HEK293 (cell line): Measurements from ENCODE around the gene ZNF688.
A peak's percentile ranks its signal among the peaks of the same experiment; 100 is the strongest.

Experiments
- CTCF ChIA-PET: fragments of 350-600 bp; formaldehyde crosslinking; extraction: SDS; loops from one replicate; lab custom pipeline; 2021; ENCODE audit warnings: antibody characterized with exemption; lab: Yijun Ruan, JAX
- POLR2A ChIA-PET: fragments of 300-600 bp; formaldehyde crosslinking; extraction: SDS; loops from one replicate; lab custom pipeline; 2020; ENCODE audit warnings: antibody characterized with exemption, inconsistent platforms; lab: Yijun Ruan, JAX
- H3K27ac ChIP-seq: fragments of 200-500 bp; sonication (Bioruptor generic); 2 replicates; pipeline ENCODE4 v1.5.1; 2014; ENCODE audit warnings: low read depth, low read length, control low read depth, inconsistent platforms; ENCODE audit errors: extremely low read depth
- H3K36me3 ChIP-seq, 2 experiments: fragments of 200-500 bp in 1 of 2; sonication (Bioruptor generic) in 1 of 2; 1 replicate in 1 of 2; 2 replicates in 1 of 2; pipeline ENCODE4 v1.5.1; 2014 to 2017; ENCODE audit warnings: inconsistent platforms in 2 of 2, low read length in 2 of 2; ENCODE audit not compliant: control insufficient read depth in 2 of 2, insufficient read depth in 1 of 2
- H3K4me1 ChIP-seq: fragments of 200-500 bp; sonication (Bioruptor generic); 2 replicates; pipeline ENCODE4 v1.5.1; 2014; ENCODE audit warnings: mild to moderate bottlenecking, low read length, inconsistent platforms; ENCODE audit not compliant: control insufficient read depth, insufficient read depth
- H3K4me3 ChIP-seq: 2 replicates; pipeline ENCODE4 v1.5.1; 2011; ENCODE audit warnings: low read depth, mild to moderate bottlenecking, control low read depth, low read length, moderate library complexity
- H3K9me3 ChIP-seq: fragments of 200-500 bp; sonication (Bioruptor generic); 2 replicates; pipeline ENCODE4 v1.5.1; 2014; ENCODE audit warnings: low read depth, low read length, inconsistent platforms; ENCODE audit not compliant: control insufficient read depth, insufficient read depth
- BCL11A ChIP-seq: fragments of 450-650 bp; formaldehyde crosslinking; IDR thresholded peaks from 2 replicates; pipeline ENCODE4 v1.5.1; 2016; ENCODE audit warnings: low read depth, missing biosample characterization, missing genetic modification characterization
- GLIS1 ChIP-seq: fragments of 450-650 bp; formaldehyde crosslinking; IDR thresholded peaks from 2 replicates; pipeline ENCODE4 v1.5.1; 2016; ENCODE audit warnings: missing biosample characterization, missing genetic modification characterization
- HOXC10 ChIP-seq: sonication (generic); formaldehyde crosslinking; IDR thresholded peaks from 2 replicates; pipeline ENCODE4 v1.8.1; 2023; ENCODE audit warnings: mild to moderate bottlenecking, missing genetic modification reagents
- KLF1 ChIP-seq: fragments of 450-650 bp; formaldehyde crosslinking; IDR thresholded peaks from 2 replicates; pipeline ENCODE4 v1.5.1; 2016; ENCODE audit warnings: missing biosample characterization, missing genetic modification characterization
- PRDM6 ChIP-seq: fragments of 450-650 bp; formaldehyde crosslinking; IDR thresholded peaks from 2 replicates; pipeline ENCODE4 v1.5.1; 2017; ENCODE audit warnings: missing biosample characterization, missing genetic modification characterization
- REPIN1 ChIP-seq: fragments of 450-650 bp; formaldehyde crosslinking; IDR thresholded peaks from 2 replicates; pipeline ENCODE4 v1.5.1; 2017; ENCODE audit warnings: missing biosample characterization, missing genetic modification characterization, low read depth
- TRIM28 ChIP-seq: IDR thresholded peaks from 2 replicates; pipeline ENCODE4 v1.6.1; 2011; ENCODE audit warnings: low read length, control low read depth, borderline replicate concordance
- ZBTB48 ChIP-seq: fragments of 450-650 bp; formaldehyde crosslinking; IDR thresholded peaks from 2 replicates; pipeline ENCODE4 v1.5.1; 2016; ENCODE audit warnings: missing biosample characterization, missing genetic modification characterization
- ZBTB7A ChIP-seq: fragments of 450-650 bp; formaldehyde crosslinking; IDR thresholded peaks from 2 replicates; pipeline ENCODE4 v1.5.1; 2016; ENCODE audit warnings: low read depth, missing biosample characterization, missing genetic modification characterization
- ZNF138 ChIP-seq: fragments of 450-650 bp; formaldehyde crosslinking; IDR thresholded peaks from 2 replicates; pipeline ENCODE4 v1.5.1; 2016; ENCODE audit warnings: missing biosample characterization, missing genetic modification characterization, borderline replicate concordance
- ZNF140 ChIP-seq: fragments of 450-650 bp; formaldehyde crosslinking; IDR thresholded peaks from 2 replicates; pipeline ENCODE4 v1.5.1; 2016; ENCODE audit warnings: missing biosample characterization, missing genetic modification characterization
- ZNF24 ChIP-seq: fragments of 450-650 bp; formaldehyde crosslinking; IDR thresholded peaks from 2 replicates; pipeline ENCODE4 v1.5.1; 2016; ENCODE audit warnings: missing biosample characterization, missing genetic modification characterization
- ZNF391 ChIP-seq: fragments of 450-650 bp; formaldehyde crosslinking; IDR thresholded peaks from 2 replicates; pipeline ENCODE4 v1.5.1; 2016; ENCODE audit warnings: low read depth, missing biosample characterization, missing genetic modification characterization, borderline replicate concordance
- ZNF394 ChIP-seq: fragments of 450-650 bp; formaldehyde crosslinking; IDR thresholded peaks from 2 replicates; pipeline ENCODE4 v1.5.1; 2016; ENCODE audit warnings: missing biosample characterization, missing genetic modification characterization, mild to moderate bottlenecking, moderate library complexity, borderline replicate concordance
- ZNF48 ChIP-seq: fragments of 450-650 bp; formaldehyde crosslinking; IDR thresholded peaks from 2 replicates; pipeline ENCODE4 v1.5.1; 2016; ENCODE audit warnings: missing biosample characterization, missing genetic modification characterization
- ZNF530 ChIP-seq: fragments of 450-650 bp; formaldehyde crosslinking; IDR thresholded peaks from 2 replicates; pipeline ENCODE4 v1.5.1; 2016; ENCODE audit warnings: low read depth, missing biosample characterization, missing genetic modification characterization
- ZNF600 ChIP-seq: fragments of 450-650 bp; formaldehyde crosslinking; IDR thresholded peaks from 2 replicates; pipeline ENCODE4 v1.5.1; 2016; ENCODE audit warnings: missing biosample characterization, missing genetic modification characterization
- ZNF626 ChIP-seq: fragments of 450-650 bp; sonication (Bioruptor Pico); formaldehyde crosslinking; IDR thresholded peaks from 2 replicates; pipeline ENCODE4 v1.5.1; 2018; ENCODE audit warnings: missing biosample characterization, missing genetic modification characterization, inconsistent platforms
- ZNF629 ChIP-seq: fragments of 450-650 bp; formaldehyde crosslinking; IDR thresholded peaks from 2 replicates; pipeline ENCODE4 v1.5.1; 2017; ENCODE audit warnings: missing biosample characterization, missing genetic modification characterization
- ZNF692 ChIP-seq: fragments of 450-650 bp; formaldehyde crosslinking; IDR thresholded peaks from 2 replicates; pipeline ENCODE4 v1.5.1; 2016; ENCODE audit warnings: missing biosample characterization, missing genetic modification characterization
- ZNF707 ChIP-seq: fragments of 450-650 bp; formaldehyde crosslinking; IDR thresholded peaks from 2 replicates; pipeline ENCODE4 v1.5.1; 2016; ENCODE audit warnings: missing biosample characterization, missing genetic modification characterization
- ZSCAN30 ChIP-seq: fragments of 450-650 bp; IDR thresholded peaks from 2 replicates; pipeline ENCODE4 v1.5.1; 2018; ENCODE audit warnings: missing biosample characterization, mild to moderate bottlenecking, missing genetic modification characterization, moderate library complexity
- TF ChIP-seq, protein P1 (sequence below): fragments of 450-650 bp; formaldehyde crosslinking; IDR thresholded peaks from 2 replicates; pipeline ENCODE4 v1.5.1; 2017; ENCODE audit warnings: missing biosample characterization, missing genetic modification characterization
- TF ChIP-seq, protein P2 (sequence below): fragments of 450-650 bp; formaldehyde crosslinking; IDR thresholded peaks from 2 replicates; pipeline ENCODE4 v1.5.1; 2016; ENCODE audit warnings: missing biosample characterization, missing genetic modification characterization
- TF ChIP-seq, protein P3 (sequence below): fragments of 450-650 bp; formaldehyde crosslinking; IDR thresholded peaks from 2 replicates; pipeline ENCODE4 v1.5.1; 2016; ENCODE audit warnings: missing biosample characterization, missing genetic modification characterization
- TF ChIP-seq, protein P4 (sequence below): fragments of 450-650 bp; formaldehyde crosslinking; IDR thresholded peaks from 2 replicates; pipeline ENCODE4 v1.5.1; 2016; ENCODE audit warnings: missing biosample characterization, missing genetic modification characterization

ZNF688 gene

GRCh38 chr16:30557957-30558788 is 13.3 kb downstream of the ZNF688 start, which contains the start of gene ZNF764:
Gene ZNF764 (minus strand): TSS chr16:30558374. CDS start chr16:30558182, 192 bp downstream.
- Histone ChIP-seq H3K4me3 (peak within 1 kb of the TSS; percentile 88), H3K27ac (peak within 1 kb of the TSS; percentile 98), H3K4me1 (peaks cover 2% of the 10 kb centered on the region; the same call in 1 of the 2 replicates), H3K9me3 (no peaks in the 10 kb centered on the region), H3K36me3 (peaks cover 9 to 33% of the 10 kb centered on the region in 2 experiments; a peak in 2 of 3 replicates)
- CTCF ChIA-PET = interaction anchor here (0.6 to 2.0 kb wide), 12 partner anchors 10 to 135 kb away, joined by 3 to 6 read pairs (median 4); no protein-coding TSS in a partner anchor
- POLR2A ChIA-PET = interaction anchor here (0.6 to 3.9 kb wide), 23 partner anchors 8 to 224 kb away, joined by 3 to 69 read pairs (median 7); partner anchors contain the start of genes DCTPP1, PRR14, ZNF688 and ZNF689
- TF ChIP-seq REPIN1 = peak; percentile 50; the same call in 1 of the 2 replicates
- TF ChIP-seq, protein P1, sequence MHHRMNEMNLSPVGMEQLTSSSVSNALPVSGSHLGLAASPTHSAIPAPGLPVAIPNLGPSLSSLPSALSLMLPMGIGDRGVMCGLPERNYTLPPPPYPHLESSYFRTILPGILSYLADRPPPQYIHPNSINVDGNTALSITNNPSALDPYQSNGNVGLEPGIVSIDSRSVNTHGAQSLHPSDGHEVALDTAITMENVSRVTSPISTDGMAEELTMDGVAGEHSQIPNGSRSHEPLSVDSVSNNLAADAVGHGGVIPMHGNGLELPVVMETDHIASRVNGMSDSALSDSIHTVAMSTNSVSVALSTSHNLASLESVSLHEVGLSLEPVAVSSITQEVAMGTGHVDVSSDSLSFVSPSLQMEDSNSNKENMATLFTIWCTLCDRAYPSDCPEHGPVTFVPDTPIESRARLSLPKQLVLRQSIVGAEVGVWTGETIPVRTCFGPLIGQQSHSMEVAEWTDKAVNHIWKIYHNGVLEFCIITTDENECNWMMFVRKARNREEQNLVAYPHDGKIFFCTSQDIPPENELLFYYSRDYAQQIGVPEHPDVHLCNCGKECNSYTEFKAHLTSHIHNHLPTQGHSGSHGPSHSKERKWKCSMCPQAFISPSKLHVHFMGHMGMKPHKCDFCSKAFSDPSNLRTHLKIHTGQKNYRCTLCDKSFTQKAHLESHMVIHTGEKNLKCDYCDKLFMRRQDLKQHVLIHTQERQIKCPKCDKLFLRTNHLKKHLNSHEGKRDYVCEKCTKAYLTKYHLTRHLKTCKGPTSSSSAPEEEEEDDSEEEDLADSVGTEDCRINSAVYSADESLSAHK = peak; percentile 56
- no peak for TF ChIP-seq ZNF707
- TF ChIP-seq, protein P2, sequence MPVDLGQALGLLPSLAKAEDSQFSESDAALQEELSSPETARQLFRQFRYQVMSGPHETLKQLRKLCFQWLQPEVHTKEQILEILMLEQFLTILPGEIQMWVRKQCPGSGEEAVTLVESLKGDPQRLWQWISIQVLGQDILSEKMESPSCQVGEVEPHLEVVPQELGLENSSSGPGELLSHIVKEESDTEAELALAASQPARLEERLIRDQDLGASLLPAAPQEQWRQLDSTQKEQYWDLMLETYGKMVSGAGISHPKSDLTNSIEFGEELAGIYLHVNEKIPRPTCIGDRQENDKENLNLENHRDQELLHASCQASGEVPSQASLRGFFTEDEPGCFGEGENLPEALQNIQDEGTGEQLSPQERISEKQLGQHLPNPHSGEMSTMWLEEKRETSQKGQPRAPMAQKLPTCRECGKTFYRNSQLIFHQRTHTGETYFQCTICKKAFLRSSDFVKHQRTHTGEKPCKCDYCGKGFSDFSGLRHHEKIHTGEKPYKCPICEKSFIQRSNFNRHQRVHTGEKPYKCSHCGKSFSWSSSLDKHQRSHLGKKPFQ (tag by site-specific recombination) = peak; percentile 46; the same call in 1 of the 2 replicates
- TF ChIP-seq ZNF48 (tag by site-specific recombination) = no peak
- peak; percentile 48; the same call in 1 of the 2 replicates for TF ChIP-seq ZNF600 (tag by site-specific recombination)
- TF ChIP-seq ZNF629 (tag by site-specific recombination) = peak; percentile 82
- TF ChIP-seq ZNF24 (tag by site-specific recombination) = peak; percentile 84
- peak; percentile 87 for TF ChIP-seq ZBTB7A (tag by site-specific recombination)
- TF ChIP-seq BCL11A (tag by site-specific recombination) = peak; percentile 69; the same call in 1 of the 2 replicates
- TF ChIP-seq, protein P3, sequence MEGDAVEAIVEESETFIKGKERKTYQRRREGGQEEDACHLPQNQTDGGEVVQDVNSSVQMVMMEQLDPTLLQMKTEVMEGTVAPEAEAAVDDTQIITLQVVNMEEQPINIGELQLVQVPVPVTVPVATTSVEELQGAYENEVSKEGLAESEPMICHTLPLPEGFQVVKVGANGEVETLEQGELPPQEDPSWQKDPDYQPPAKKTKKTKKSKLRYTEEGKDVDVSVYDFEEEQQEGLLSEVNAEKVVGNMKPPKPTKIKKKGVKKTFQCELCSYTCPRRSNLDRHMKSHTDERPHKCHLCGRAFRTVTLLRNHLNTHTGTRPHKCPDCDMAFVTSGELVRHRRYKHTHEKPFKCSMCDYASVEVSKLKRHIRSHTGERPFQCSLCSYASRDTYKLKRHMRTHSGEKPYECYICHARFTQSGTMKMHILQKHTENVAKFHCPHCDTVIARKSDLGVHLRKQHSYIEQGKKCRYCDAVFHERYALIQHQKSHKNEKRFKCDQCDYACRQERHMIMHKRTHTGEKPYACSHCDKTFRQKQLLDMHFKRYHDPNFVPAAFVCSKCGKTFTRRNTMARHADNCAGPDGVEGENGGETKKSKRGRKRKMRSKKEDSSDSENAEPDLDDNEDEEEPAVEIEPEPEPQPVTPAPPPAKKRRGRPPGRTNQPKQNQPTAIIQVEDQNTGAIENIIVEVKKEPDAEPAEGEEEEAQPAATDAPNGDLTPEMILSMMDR (tag by site-specific recombination) = peak; percentile 84
- TF ChIP-seq ZNF692 (tag by site-specific recombination) = 0 out of 2 replicates have a peak, but pooled peaks have one; percentile 50
- no peak for TF ChIP-seq HOXC10 (CRISPR knock-in tag)
- TF ChIP-seq ZNF140 (tag by site-specific recombination) = no peak
- TF ChIP-seq ZNF530 (tag by site-specific recombination) = no peak
- TF ChIP-seq GLIS1 (tag by site-specific recombination) = peak; percentile 33; the same call in 1 of the 2 replicates
- TF ChIP-seq ZBTB48 (tag by site-specific recombination) = peak; percentile 69; the same call in 1 of the 2 replicates
- TF ChIP-seq ZNF138 (tag by site-specific recombination) = no peak
- peak; percentile 65; the same call in 1 of the 2 replicates for TF ChIP-seq ZNF394
- no peak for TF ChIP-seq PRDM6 (tag by site-specific recombination)
- peak; percentile 76 for TF ChIP-seq KLF1 (tag by site-specific recombination)
- peak; percentile 82 for TF ChIP-seq TRIM28
- TF ChIP-seq ZNF391 (tag by site-specific recombination) = peak; percentile 91; the same call in 1 of the 2 replicates
- TF ChIP-seq, protein P4, sequence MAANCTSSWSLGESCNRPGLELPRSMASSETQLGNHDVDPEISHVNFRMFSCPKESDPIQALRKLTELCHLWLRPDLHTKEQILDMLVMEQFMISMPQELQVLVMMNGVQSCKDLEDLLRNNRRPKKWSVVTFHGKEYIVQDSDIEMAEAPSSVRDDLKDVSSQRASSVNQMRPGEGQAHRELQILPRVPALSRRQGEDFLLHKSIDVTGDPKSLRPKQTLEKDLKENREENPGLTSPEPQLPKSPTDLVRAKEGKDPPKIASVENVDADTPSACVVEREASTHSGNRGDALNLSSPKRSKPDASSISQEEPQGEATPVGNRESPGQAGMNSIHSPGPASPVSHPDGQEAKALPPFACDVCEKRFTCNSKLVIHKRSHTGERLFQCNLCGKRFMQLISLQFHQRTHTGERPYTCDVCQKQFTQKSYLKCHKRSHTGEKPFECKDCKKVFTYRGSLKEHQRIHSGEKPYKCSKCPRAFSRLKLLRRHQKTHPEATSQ (tag by site-specific recombination) = peak; percentile 48; the same call in 1 of the 2 replicates
- no peak for TF ChIP-seq ZNF626 (tag by site-specific recombination)
- TF ChIP-seq ZSCAN30 = peak; percentile 79
